Measurements from ENCODE around the gene THBS4.

- TF ChIP-seq ZNF660 (tag by site-specific recombination; IDR thresholded peaks at IDR 0.05) (no peak), ATF2 (tag by site-specific recombination; IDR thresholded peaks at IDR 0.05; ENCODE audit: low read depth) (no peak), ZFP37 (tag by site-specific recombination; IDR thresholded peaks at IDR 0.05) (no peak), ZNF174 (tag by site-specific recombination; IDR thresholded peaks at IDR 0.05) (no peak), ZNF335 (tag by site-specific recombination; conservative IDR thresholded peaks at IDR 0.05) (no peak), ZNF248 (tag by site-specific recombination; IDR thresholded peaks at IDR 0.05) (no peak)
- TF ChIP-seq, protein P1, sequence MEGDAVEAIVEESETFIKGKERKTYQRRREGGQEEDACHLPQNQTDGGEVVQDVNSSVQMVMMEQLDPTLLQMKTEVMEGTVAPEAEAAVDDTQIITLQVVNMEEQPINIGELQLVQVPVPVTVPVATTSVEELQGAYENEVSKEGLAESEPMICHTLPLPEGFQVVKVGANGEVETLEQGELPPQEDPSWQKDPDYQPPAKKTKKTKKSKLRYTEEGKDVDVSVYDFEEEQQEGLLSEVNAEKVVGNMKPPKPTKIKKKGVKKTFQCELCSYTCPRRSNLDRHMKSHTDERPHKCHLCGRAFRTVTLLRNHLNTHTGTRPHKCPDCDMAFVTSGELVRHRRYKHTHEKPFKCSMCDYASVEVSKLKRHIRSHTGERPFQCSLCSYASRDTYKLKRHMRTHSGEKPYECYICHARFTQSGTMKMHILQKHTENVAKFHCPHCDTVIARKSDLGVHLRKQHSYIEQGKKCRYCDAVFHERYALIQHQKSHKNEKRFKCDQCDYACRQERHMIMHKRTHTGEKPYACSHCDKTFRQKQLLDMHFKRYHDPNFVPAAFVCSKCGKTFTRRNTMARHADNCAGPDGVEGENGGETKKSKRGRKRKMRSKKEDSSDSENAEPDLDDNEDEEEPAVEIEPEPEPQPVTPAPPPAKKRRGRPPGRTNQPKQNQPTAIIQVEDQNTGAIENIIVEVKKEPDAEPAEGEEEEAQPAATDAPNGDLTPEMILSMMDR (tag by site-specific recombination; IDR thresholded peaks at IDR 0.05), result no peak
- TF ChIP-seq, protein P2, sequence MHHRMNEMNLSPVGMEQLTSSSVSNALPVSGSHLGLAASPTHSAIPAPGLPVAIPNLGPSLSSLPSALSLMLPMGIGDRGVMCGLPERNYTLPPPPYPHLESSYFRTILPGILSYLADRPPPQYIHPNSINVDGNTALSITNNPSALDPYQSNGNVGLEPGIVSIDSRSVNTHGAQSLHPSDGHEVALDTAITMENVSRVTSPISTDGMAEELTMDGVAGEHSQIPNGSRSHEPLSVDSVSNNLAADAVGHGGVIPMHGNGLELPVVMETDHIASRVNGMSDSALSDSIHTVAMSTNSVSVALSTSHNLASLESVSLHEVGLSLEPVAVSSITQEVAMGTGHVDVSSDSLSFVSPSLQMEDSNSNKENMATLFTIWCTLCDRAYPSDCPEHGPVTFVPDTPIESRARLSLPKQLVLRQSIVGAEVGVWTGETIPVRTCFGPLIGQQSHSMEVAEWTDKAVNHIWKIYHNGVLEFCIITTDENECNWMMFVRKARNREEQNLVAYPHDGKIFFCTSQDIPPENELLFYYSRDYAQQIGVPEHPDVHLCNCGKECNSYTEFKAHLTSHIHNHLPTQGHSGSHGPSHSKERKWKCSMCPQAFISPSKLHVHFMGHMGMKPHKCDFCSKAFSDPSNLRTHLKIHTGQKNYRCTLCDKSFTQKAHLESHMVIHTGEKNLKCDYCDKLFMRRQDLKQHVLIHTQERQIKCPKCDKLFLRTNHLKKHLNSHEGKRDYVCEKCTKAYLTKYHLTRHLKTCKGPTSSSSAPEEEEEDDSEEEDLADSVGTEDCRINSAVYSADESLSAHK (tag by site-specific recombination; IDR thresholded peaks at IDR 0.05), result no peak
- TF ChIP-seq, protein P3, sequence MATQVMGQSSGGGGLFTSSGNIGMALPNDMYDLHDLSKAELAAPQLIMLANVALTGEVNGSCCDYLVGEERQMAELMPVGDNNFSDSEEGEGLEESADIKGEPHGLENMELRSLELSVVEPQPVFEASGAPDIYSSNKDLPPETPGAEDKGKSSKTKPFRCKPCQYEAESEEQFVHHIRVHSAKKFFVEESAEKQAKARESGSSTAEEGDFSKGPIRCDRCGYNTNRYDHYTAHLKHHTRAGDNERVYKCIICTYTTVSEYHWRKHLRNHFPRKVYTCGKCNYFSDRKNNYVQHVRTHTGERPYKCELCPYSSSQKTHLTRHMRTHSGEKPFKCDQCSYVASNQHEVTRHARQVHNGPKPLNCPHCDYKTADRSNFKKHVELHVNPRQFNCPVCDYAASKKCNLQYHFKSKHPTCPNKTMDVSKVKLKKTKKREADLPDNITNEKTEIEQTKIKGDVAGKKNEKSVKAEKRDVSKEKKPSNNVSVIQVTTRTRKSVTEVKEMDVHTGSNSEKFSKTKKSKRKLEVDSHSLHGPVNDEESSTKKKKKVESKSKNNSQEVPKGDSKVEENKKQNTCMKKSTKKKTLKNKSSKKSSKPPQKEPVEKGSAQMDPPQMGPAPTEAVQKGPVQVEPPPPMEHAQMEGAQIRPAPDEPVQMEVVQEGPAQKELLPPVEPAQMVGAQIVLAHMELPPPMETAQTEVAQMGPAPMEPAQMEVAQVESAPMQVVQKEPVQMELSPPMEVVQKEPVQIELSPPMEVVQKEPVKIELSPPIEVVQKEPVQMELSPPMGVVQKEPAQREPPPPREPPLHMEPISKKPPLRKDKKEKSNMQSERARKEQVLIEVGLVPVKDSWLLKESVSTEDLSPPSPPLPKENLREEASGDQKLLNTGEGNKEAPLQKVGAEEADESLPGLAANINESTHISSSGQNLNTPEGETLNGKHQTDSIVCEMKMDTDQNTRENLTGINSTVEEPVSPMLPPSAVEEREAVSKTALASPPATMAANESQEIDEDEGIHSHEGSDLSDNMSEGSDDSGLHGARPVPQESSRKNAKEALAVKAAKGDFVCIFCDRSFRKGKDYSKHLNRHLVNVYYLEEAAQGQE (tag by site-specific recombination; IDR thresholded peaks at IDR 0.05), result no peak
- TF ChIP-seq, protein P4, sequence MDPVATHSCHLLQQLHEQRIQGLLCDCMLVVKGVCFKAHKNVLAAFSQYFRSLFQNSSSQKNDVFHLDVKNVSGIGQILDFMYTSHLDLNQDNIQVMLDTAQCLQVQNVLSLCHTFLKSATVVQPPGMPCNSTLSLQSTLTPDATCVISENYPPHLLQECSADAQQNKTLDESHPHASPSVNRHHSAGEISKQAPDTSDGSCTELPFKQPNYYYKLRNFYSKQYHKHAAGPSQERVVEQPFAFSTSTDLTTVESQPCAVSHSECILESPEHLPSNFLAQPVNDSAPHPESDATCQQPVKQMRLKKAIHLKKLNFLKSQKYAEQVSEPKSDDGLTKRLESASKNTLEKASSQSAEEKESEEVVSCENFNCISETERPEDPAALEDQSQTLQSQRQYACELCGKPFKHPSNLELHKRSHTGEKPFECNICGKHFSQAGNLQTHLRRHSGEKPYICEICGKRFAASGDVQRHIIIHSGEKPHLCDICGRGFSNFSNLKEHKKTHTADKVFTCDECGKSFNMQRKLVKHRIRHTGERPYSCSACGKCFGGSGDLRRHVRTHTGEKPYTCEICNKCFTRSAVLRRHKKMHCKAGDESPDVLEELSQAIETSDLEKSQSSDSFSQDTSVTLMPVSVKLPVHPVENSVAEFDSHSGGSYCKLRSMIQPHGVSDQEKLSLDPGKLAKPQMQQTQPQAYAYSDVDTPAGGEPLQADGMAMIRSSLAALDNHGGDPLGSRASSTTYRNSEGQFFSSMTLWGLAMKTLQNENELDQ (tag by site-specific recombination; IDR thresholded peaks at IDR 0.05; ENCODE audit: low read depth), result no peak
Observed at GRCh38 chr5:80103371-80103770, 68.2 kb downstream of the THBS4 start.

All from HEK293 (cell line).